Transverse colon (tissue), 4 donors: ENCODE measurements around the gene DCDC2C.

Source experiments
- EP300 ChIP-seq: sonication (generic); formaldehyde crosslinking; IDR thresholded peaks from one replicate; pipeline ENCODE4 v1.6.1; 2017; ENCODE audit warnings: antibody characterized with exemption, low read depth
- POLR2A ChIP-seq: fragments of 450-650 bp; IDR thresholded peaks from one replicate; pipeline ENCODE4 v1.6.1; 2016; ENCODE audit warnings: antibody characterized with exemption, mild to moderate bottlenecking, moderate library complexity
- POLR2AphosphoS5 ChIP-seq, 3 donors: sonication (generic); formaldehyde crosslinking; IDR thresholded peaks; one replicate each; pipeline ENCODE4 v1.6.1; 2016; ENCODE audit warnings: antibody characterized with exemption in 3 of 3
- TF ChIP-seq, protein P1 (sequence below), 5 experiments: fragments of 200-600 bp in 3 of 5; fragments of 450-650 bp in 2 of 5; sonication (generic) in 3 of 5; IDR thresholded peaks; 1 replicate in 2 of 5; 2 replicates in 3 of 5; pipeline ENCODE4 v1.5.1; 2016 to 2017; ENCODE audit warnings: antibody characterized with exemption in 5 of 5, inconsistent platforms in 3 of 5, mild to moderate bottlenecking in 2 of 5, moderate library complexity in 1 of 5

DNA sequence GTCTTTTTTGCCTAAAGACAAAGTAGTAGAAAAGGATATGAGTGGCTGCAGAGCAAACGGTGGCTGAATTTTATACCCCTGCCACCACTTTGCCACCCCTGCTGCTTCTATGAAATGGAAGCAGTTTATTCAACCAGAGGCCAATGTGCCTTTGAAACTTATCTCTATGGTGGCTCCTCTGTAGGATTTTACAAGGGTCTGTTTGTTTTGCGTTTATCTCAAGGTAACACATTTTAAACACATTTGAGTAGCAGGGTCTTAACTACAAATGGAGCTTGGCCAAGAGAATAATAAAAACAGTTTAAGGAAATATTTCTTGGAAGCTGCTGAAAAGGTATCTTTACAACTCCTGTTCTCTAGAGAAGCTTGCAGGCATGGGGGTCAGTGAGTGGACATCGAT is 39.3 kb upstream of the DCDC2C start:
- TF ChIP-seq EP300, result no peak
- TF ChIP-seq, protein P1, sequence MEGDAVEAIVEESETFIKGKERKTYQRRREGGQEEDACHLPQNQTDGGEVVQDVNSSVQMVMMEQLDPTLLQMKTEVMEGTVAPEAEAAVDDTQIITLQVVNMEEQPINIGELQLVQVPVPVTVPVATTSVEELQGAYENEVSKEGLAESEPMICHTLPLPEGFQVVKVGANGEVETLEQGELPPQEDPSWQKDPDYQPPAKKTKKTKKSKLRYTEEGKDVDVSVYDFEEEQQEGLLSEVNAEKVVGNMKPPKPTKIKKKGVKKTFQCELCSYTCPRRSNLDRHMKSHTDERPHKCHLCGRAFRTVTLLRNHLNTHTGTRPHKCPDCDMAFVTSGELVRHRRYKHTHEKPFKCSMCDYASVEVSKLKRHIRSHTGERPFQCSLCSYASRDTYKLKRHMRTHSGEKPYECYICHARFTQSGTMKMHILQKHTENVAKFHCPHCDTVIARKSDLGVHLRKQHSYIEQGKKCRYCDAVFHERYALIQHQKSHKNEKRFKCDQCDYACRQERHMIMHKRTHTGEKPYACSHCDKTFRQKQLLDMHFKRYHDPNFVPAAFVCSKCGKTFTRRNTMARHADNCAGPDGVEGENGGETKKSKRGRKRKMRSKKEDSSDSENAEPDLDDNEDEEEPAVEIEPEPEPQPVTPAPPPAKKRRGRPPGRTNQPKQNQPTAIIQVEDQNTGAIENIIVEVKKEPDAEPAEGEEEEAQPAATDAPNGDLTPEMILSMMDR (IDR thresholded peaks at IDR 0.05), result no peak
- no peak for TF ChIP-seq POLR2A
- TF ChIP-seq POLR2AphosphoS5 (IDR thresholded peaks at IDR 0.05), result no peak
